Suppressor macrophage (primary cell): ENCODE measurements around the gene MELTF.

ENCODE experiments used
- DNase-seq, 4 experiments: peaks; one replicate each; pipeline ENCODE4 v3.0.0-alpha.2; 2020 to 2022

MELTF gene

GRCh38 chr3:196991581-196992460 is 37.8 kb downstream of the MELTF start:
- no peak for DNase-seq

GRCh38 chr3:196990601-196991007 is 39.0 kb downstream of the MELTF start:
- DNase-seq, result no peak

GRCh38 chr3:196989721-196990262 is 39.8 kb downstream of the MELTF start:
- no peak for DNase-seq

- no peak for DNase-seq
Observed at GRCh38 chr3:196988241-196989029, 41.2 kb downstream of the MELTF start.

GRCh38 chr3:196987022-196987421 is 42.6 kb downstream of the MELTF start:
- no peak for DNase-seq

- no peak for DNase-seq
Observed at GRCh38 chr3:196985954-196986885, 43.4 kb downstream of the MELTF start.

- DNase-seq, result no peak
Observed at GRCh38 chr3:196985298-196985697, 44.3 kb downstream of the MELTF start.

GRCh38 chr3:196983186-196983585 is 46.4 kb downstream of the MELTF start:
- DNase-seq, result no peak

GRCh38 chr3:196981657-196982056 is 48.0 kb downstream of the MELTF start:
- no peak for DNase-seq

GRCh38 chr3:196979545-196979944 is 50.1 kb downstream of the MELTF start:
- no peak for DNase-seq

GRCh38 chr3:196976941-196977340 is 52.7 kb downstream of the MELTF start:
- DNase-seq, result no peak

- DNase-seq, result no peak
Observed at GRCh38 chr3:196975349-196975748, 54.3 kb downstream of the MELTF start.

GRCh38 chr3:196974661-196975060 is 55.0 kb downstream of the MELTF start:
- DNase-seq, result no peak

GRCh38 chr3:196971094-196971698 is 58.4 kb downstream of the MELTF start:
- DNase-seq, result peak in 1 of 4 experiments; percentile 14

GRCh38 chr3:196970547-196971093 is 59.0 kb downstream of the MELTF start:
- DNase-seq, result no peak

- peak; percentile 78 to 92 (median 86) for DNase-seq
Observed at GRCh38 chr3:196969660-196970546, 59.7 kb downstream of the MELTF start.

GRCh38 chr3:196969134-196969659 is 60.4 kb downstream of the MELTF start:
- peak; percentile 61 to 86 (median 78) for DNase-seq

- peak; percentile 57 to 89 (median 75) for DNase-seq
Observed at GRCh38 chr3:196968233-196969133, 61.1 kb downstream of the MELTF start, which contains the start of gene PIGZ. TSS of gene PIGZ (minus strand) at chr3:196968833. CDS start at chr3:196952031, 16,802 bp downstream.
